Osteocyte (in vitro differentiated cells): ENCODE results near the gene KRT4. TPM values are rescaled to one million over a fixed set of nuclear protein-coding genes. Genes with fewer than 3 reads are reported as not detected.

Experiments
- DNase-seq: peaks from one replicate; pipeline ENCODE4 v3.0.0; 2021; ENCODE audit warnings: mixed read lengths; ENCODE audit not compliant: unreplicated experiment; ENCODE audit errors: extremely low spot score
- H3K27ac Mint-ChIP-seq: one replicate; pipeline ENCODE4 v1.8.0; 2021; ENCODE audit warnings: mild to moderate bottlenecking, mixed read lengths; ENCODE audit not compliant: unreplicated experiment
- H3K27me3 Mint-ChIP-seq: one replicate; pipeline ENCODE4 v1.8.0; 2021; ENCODE audit warnings: mixed read lengths; ENCODE audit not compliant: unreplicated experiment
- H3K36me3 Mint-ChIP-seq: one replicate; pipeline ENCODE4 v1.8.0; 2021; ENCODE audit warnings: mixed read lengths; ENCODE audit not compliant: unreplicated experiment
- H3K4me1 Mint-ChIP-seq: one replicate; pipeline ENCODE4 v1.8.0; 2021; ENCODE audit warnings: mixed read lengths; ENCODE audit not compliant: unreplicated experiment
- H3K4me3 Mint-ChIP-seq: one replicate; pipeline ENCODE4 v1.8.0; 2021; ENCODE audit warnings: mild to moderate bottlenecking, moderate library complexity, mixed read lengths; ENCODE audit not compliant: unreplicated experiment
- H3K9me3 Mint-ChIP-seq: one replicate; pipeline ENCODE4 v1.8.0; 2021; ENCODE audit warnings: mixed read lengths; ENCODE audit not compliant: unreplicated experiment
- total RNA-seq: library from RNA; stranded (reverse); gene quantifications from 2 replicates; pipeline ENCODE4 v1.2.1, GENCODE V29; 2021
- TF ChIP-seq, protein P1 (sequence below): fragments of 200-600 bp; sonication (generic); IDR thresholded peaks from 2 replicates; pipeline ENCODE4 v1.5.0; 2021; ENCODE audit warnings: antibody characterized with exemption, mild to moderate bottlenecking, moderate library complexity

KRT4 gene
- total RNA-seq, 1 donor from 2014 or later = not detected

DNA sequence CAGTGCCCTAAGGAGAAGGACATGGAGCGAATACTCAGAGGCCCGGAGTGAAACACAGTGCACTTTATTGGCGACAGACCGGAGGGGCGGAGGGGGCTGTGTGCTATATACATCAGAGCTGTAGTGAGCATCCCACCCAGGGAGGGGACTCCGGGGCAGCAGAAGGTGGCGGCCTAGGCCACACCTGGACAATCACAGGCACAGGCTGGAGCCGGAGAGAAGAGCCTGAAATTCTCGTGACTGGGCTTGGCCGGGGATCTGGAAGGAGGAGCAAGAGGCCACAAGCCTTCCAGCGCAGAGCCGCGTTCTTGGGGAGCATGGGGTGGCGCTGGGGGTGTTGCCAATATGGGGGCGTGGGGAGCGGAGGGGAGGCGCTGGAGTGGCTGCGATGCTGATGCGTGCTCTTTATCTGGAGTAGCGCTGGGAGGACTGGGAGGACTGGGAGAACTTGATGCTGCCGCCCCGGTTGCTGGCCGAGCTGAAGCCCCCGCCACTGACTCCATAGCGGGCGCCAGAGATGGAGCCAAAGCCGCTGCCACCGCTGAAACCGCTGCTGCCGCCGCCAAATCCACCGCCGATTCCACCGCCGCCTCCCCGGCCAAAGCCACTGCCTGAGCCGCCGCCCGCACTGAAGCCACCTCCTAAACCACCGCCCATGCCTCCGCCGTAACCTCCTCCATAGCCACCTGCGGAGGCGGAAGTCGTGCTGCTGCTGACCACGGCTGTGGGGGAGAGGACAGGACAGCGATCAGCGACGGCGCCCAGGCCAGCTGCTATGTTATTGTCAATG is 24.1 kb downstream of the KRT4 start:
- no peaks in the 10 kb centered on the region for H3K4me1 Mint-ChIP-seq
- TF ChIP-seq, protein P1, sequence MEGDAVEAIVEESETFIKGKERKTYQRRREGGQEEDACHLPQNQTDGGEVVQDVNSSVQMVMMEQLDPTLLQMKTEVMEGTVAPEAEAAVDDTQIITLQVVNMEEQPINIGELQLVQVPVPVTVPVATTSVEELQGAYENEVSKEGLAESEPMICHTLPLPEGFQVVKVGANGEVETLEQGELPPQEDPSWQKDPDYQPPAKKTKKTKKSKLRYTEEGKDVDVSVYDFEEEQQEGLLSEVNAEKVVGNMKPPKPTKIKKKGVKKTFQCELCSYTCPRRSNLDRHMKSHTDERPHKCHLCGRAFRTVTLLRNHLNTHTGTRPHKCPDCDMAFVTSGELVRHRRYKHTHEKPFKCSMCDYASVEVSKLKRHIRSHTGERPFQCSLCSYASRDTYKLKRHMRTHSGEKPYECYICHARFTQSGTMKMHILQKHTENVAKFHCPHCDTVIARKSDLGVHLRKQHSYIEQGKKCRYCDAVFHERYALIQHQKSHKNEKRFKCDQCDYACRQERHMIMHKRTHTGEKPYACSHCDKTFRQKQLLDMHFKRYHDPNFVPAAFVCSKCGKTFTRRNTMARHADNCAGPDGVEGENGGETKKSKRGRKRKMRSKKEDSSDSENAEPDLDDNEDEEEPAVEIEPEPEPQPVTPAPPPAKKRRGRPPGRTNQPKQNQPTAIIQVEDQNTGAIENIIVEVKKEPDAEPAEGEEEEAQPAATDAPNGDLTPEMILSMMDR = no peak
- H3K27ac Mint-ChIP-seq = no peak overlapping the region
- peaks cover 38% of the 10 kb centered on the region for H3K27me3 Mint-ChIP-seq
- no peaks in the 10 kb centered on the region for H3K36me3 Mint-ChIP-seq
- no peaks in the 10 kb centered on the region for H3K9me3 Mint-ChIP-seq
- H3K4me3 Mint-ChIP-seq = no peak overlapping the region
- DNase-seq = no peak

DNA sequence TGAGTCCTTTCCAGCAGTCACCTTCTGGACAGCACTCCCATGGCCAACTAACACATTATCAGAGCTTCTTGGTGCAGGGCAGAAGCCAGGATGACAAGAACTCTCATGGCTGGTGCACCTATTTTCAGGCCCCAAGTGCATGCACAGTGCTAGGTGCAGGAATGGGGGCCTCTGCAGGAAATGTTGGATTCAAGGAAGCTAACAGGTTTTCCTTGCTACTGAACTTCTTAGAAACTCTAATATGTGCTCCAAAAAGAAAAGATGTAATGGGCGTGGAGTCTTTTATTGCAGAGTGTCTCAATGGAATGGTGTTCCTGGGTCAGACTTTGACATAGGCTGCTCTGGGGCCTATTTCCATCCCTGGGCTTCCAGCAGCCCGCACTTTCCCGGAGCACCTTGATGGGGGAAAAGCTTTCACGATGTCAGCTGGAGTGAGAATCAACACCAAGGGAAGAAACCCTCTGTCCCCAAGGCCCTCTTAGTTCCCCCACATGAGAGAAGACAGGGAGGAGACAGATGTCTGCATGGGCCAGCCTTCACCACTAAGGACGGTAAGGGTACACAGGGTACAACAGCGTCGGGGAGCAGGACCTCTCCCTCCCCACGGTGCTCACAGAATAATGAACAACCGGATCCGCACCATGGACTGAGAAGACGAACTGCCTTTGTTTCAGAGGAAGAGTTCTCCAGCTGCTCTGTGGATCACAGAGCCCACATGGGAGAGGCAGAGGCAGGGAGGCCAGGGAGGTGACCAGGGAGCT is 24.9 kb downstream of the KRT4 start:
- no peak overlapping the region for H3K27ac Mint-ChIP-seq
- no peak overlapping the region for H3K4me3 Mint-ChIP-seq
- DNase-seq = no peak
- H3K36me3 Mint-ChIP-seq = no peaks in the 10 kb centered on the region
- H3K4me1 Mint-ChIP-seq = no peaks in the 10 kb centered on the region
- H3K9me3 Mint-ChIP-seq = no peaks in the 10 kb centered on the region
- TF ChIP-seq, protein P1 = no peak
- H3K27me3 Mint-ChIP-seq = peaks cover 39% of the 10 kb centered on the region

DNA sequence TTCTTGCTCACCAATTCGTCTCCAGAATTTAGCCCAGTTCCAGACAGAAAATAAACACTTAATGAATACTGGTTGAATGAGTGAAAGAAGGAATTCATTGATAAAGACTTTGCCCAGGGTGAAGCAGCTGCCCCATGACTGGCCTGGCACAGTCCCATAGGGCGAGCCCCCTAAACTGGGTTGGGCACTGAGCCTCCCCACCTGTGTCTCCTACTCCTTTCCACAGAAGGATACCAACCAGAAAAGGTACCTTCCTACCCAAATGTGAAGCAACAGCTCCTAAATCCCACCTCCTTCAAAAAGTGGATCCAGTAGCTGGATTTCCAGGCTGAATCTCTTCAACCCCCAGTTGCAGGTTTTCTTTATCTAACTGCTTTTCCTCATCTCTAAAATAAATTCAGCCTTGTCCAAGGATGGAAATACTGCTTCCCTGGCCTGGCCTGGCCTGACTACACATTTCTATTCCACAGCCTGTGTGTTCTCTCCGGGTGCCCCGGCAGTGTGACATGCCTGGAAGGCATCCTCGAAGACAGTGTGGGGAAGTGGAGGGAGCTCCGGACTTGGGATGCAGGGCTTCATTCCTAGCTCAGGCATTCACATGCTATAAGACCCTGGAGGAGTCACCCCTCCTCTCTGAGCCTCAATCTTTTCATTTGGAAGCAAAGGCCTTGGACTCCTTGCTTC is 25.6 kb downstream of the KRT4 start:
- TF ChIP-seq, protein P1 = no peak
- H3K36me3 Mint-ChIP-seq = no peaks in the 10 kb centered on the region
- H3K4me3 Mint-ChIP-seq = no peak overlapping the region
- H3K4me1 Mint-ChIP-seq = no peaks in the 10 kb centered on the region
- no peak for DNase-seq
- H3K27me3 Mint-ChIP-seq = peaks cover 36% of the 10 kb centered on the region
- H3K27ac Mint-ChIP-seq = no peak overlapping the region
- H3K9me3 Mint-ChIP-seq = no peaks in the 10 kb centered on the region

DNA sequence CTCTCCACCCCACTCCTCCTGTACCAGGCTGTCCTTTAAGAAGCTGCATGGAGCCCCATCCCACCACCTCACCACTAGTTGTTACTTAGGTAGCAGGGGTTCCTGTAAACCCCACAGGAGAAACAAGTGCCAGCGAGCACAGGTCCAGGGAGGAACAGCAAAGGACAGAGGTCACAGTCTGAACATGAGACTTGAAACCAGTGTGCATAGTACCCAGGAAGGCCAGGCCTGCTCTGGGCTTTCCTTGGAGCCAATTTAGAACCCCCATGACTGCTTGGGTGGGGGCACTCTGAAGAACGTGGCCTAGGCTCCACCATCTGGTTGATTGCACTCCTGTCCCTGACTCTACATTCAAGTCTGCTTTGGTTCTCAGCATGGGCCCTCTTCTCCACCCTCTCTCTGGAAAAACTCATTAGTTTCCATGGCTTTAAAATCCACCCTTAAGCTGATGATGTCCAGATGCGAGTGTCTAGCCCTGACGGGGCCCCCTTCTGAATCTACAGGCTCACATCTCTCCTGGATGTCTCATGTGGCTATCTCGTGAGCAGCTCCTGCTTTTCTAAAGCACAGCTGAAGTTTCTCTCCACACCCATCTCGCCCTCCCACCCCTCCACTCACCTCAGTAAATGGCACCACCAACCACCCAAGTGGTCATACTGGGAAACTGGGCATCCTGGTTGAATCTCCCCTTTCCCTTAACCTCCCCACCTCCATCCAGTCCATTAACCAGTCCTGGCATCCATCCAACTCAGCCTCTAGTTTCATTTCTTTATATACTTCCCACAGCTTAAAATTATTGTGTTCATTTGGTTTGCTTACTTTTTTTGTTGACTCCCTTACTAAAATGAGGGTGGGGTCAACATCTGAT is 26.4 kb downstream of the KRT4 start:
- H3K4me3 Mint-ChIP-seq = no peak overlapping the region
- no peaks in the 10 kb centered on the region for H3K9me3 Mint-ChIP-seq
- H3K4me1 Mint-ChIP-seq = no peaks in the 10 kb centered on the region
- H3K36me3 Mint-ChIP-seq = no peaks in the 10 kb centered on the region
- TF ChIP-seq, protein P1 = no peak
- H3K27ac Mint-ChIP-seq = no peak overlapping the region
- peaks cover 30% of the 10 kb centered on the region for H3K27me3 Mint-ChIP-seq
- DNase-seq = no peak
